T47D (cell line): Measurements from ENCODE around the gene KIF3A.
"Not testable (repeated sequence)": the region's sequence is repeated elsewhere in the genome, so short reads cannot be mapped to it uniquely, and the experiment has no call there.

Source experiments
- DNase-seq, 2 experiments: peaks; one replicate each; pipeline versions ENCODE4 v3.0.0 to v3.0.0-alpha.2; 2011 to 2012; ENCODE audit warnings: low read depth in 1 of 2, low spot score in 1 of 2
- JUND ChIP-seq: IDR thresholded peaks from 2 replicates; pipeline ENCODE4 v1.6.1; 2012; ENCODE audit warnings: low read depth
- in situ Hi-C: cut with HindIII; loops from 2 replicates; pipeline ENCODE4 v1.10.0; 2016; ENCODE audit warnings: low sequenced_read_pairs, low pct_unique_long_range_greater_than_20kb

Gene KIF3A

GRCh38 chr5:132718544-132719312, 18.6 kb downstream of the KIF3A start:
- DNase-seq, result no peak
- no peak for TF ChIP-seq JUND
- in situ Hi-C loops, result no loop called here

- TF ChIP-seq JUND, result no peak
- in situ Hi-C loops, result no loop called here
- DNase-seq, result peak in 1 of 2 experiments; percentile 14
Observed at GRCh38 chr5:132714456-132715307, 22.7 kb downstream of the KIF3A start.

- in situ Hi-C loops, result no loop called here
- TF ChIP-seq JUND, result no peak
- DNase-seq, result no peak
Observed at GRCh38 chr5:132708645-132709044, 28.7 kb downstream of the KIF3A start.

- no peak for DNase-seq
- in situ Hi-C loops, result no loop called here
- no peak for TF ChIP-seq JUND
Observed at GRCh38 chr5:132704875-132705274, 32.5 kb downstream of the KIF3A start.

- no peak for DNase-seq
- in situ Hi-C loops, result no loop called here
- TF ChIP-seq JUND, result no peak
Observed at GRCh38 chr5:132695956-132696355, 41.4 kb downstream of the KIF3A start.

GRCh38 chr5:132692632-132692967, 44.7 kb downstream of the KIF3A start:
- no peak for TF ChIP-seq JUND
- no peak for DNase-seq
- in situ Hi-C loops, result no loop called here

- DNase-seq, in situ Hi-C loops: not testable (repeated sequence)
Observed at GRCh38 chr5:132691755-132692631, 45.4 kb downstream of the KIF3A start.

GRCh38 chr5:132690156-132690555, 47.2 kb downstream of the KIF3A start:
- no peak for TF ChIP-seq JUND
- in situ Hi-C loops, result no loop called here
- DNase-seq, result no peak

GRCh38 chr5:132689513-132689912, 47.8 kb downstream of the KIF3A start:
- TF ChIP-seq JUND, result no peak
- in situ Hi-C loops, result no loop called here
- DNase-seq, result no peak

GRCh38 chr5:132688536-132689339, 48.6 kb downstream of the KIF3A start:
- DNase-seq, result no peak
- in situ Hi-C loops, result no loop called here
- TF ChIP-seq JUND, result no peak

- DNase-seq, result no peak
- no peak for TF ChIP-seq JUND
- in situ Hi-C loops, result no loop called here
Observed at GRCh38 chr5:132687995-132688394, 49.4 kb downstream of the KIF3A start.

GRCh38 chr5:132686193-132686592, 51.2 kb downstream of the KIF3A start:
- DNase-seq, result peak in 1 of 2 experiments; percentile 30
- in situ Hi-C loops, result no loop called here
- no peak for TF ChIP-seq JUND
